NT2/D1 (cell line): ENCODE data around the gene WWC1.

Experiments used
- DNase-seq: peaks from one replicate; pipeline ENCODE4 v3.0.0-alpha.2; 2011; ENCODE audit warnings: low read depth, low spot score
- H3K27me3 ChIP-seq: 2 replicates; pipeline ENCODE4 v1.6.0; 2011; ENCODE audit warnings: mild to moderate bottlenecking; ENCODE audit not compliant: insufficient read length, insufficient read depth
- H3K36me3 ChIP-seq: 2 replicates; pipeline ENCODE4 v1.6.1; 2011; ENCODE audit warnings: mild to moderate bottlenecking, low read length, mixed read lengths; ENCODE audit not compliant: insufficient read depth, insufficient read length
- H3K4me1 ChIP-seq: 2 replicates; pipeline ENCODE4 v1.5.1; 2011; ENCODE audit not compliant: insufficient read depth, insufficient read length
- H3K4me3 ChIP-seq: 2 replicates; pipeline ENCODE4 v1.5.1; 2011; ENCODE audit warnings: low read depth; ENCODE audit not compliant: insufficient read length
- H3K9ac ChIP-seq: 2 replicates; pipeline ENCODE4 v1.6.0; 2011; ENCODE audit warnings: low read depth; ENCODE audit not compliant: insufficient read length
- H3K9me3 ChIP-seq: 2 replicates; pipeline ENCODE4 v1.5.1; 2011; ENCODE audit warnings: mild to moderate bottlenecking, low read length; ENCODE audit not compliant: insufficient read depth
- SUZ12 ChIP-seq: IDR thresholded peaks from 2 replicates; pipeline ENCODE4 v1.6.1; 2011; ENCODE audit not compliant: insufficient read length, insufficient read depth; ENCODE audit errors: extremely low read depth
- YY1 ChIP-seq: IDR thresholded peaks from 2 replicates; pipeline ENCODE4 v1.6.1; 2011; ENCODE audit not compliant: insufficient read length, insufficient read depth
- ZNF274 ChIP-seq: IDR thresholded peaks from 2 replicates; pipeline ENCODE4 v1.6.1; 2011; ENCODE audit warnings: mild to moderate bottlenecking, low read depth, low read length

The WWC1 gene

GRCh38 chr5:168469816-168470215, 178.4 kb downstream of the WWC1 start:
- H3K27me3 ChIP-seq, result no peaks in the 10 kb centered on the region
- H3K36me3 ChIP-seq, result peaks cover 36% of the 10 kb centered on the region
- DNase-seq, result no peak
- no peaks in the 10 kb centered on the region for H3K4me1 ChIP-seq
- no peaks in the 10 kb centered on the region for H3K9me3 ChIP-seq
- TF ChIP-seq YY1 (no peak), ZNF274 (no peak)
- no peak overlapping the region for H3K4me3 ChIP-seq
- no peak overlapping the region for H3K9ac ChIP-seq

DNA sequence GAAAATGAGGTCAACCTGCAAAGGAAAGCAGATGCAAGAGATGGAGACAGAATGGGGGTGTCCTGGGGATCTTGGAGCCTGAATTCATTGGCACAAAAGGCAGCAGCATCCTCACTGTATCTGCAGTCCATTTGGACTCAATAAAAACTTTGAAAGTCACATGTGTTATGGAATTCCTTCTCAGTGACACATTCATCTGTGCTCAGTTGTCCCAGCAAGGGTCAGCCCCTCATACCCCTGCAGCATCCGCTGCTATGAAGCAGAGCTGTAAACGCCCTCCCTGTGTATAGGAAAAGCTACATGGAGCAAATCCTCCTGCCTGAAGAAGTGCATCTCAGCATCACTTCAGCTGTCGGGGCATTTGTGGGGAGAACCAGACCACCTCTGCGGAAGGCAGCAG, 180.3 kb downstream of the WWC1 start:
- H3K9me3 ChIP-seq, result no peaks in the 10 kb centered on the region
- no peaks in the 10 kb centered on the region for H3K4me1 ChIP-seq
- DNase-seq, result no peak
- H3K36me3 ChIP-seq, result peaks cover 22% of the 10 kb centered on the region
- H3K9ac ChIP-seq, result no peak overlapping the region
- TF ChIP-seq ZNF274 (no peak), YY1 (no peak), SUZ12 (no peak)
- H3K27me3 ChIP-seq, result no peaks in the 10 kb centered on the region
- no peak overlapping the region for H3K4me3 ChIP-seq

- no peaks in the 10 kb centered on the region for H3K9me3 ChIP-seq
- H3K4me3 ChIP-seq, result no peak overlapping the region
- no peak overlapping the region for H3K9ac ChIP-seq
- no peaks in the 10 kb centered on the region for H3K4me1 ChIP-seq
- peak; percentile 44 for DNase-seq
- no peaks in the 10 kb centered on the region for H3K27me3 ChIP-seq
- H3K36me3 ChIP-seq, result peaks cover 22% of the 10 kb centered on the region
- TF ChIP-seq ZNF274 (no peak), YY1 (no peak), SUZ12 (no peak)
These were observed 180.9 kb downstream of the WWC1 start for GRCh38 chr5:168472329-168472728.

GRCh38 chr5:168474319-168474718, 182.9 kb downstream of the WWC1 start:
- Histone ChIP-seq H3K36me3 (peaks cover 10% of the 10 kb centered on the region), H3K9me3 (no peaks in the 10 kb centered on the region), H3K4me1 (no peaks in the 10 kb centered on the region), H3K4me3 (no peak overlapping the region), H3K9ac (no peak overlapping the region), H3K27me3 (no peaks in the 10 kb centered on the region)
- no peak for DNase-seq
- TF ChIP-seq YY1 (no peak), SUZ12 (no peak), ZNF274 (no peak)

DNA sequence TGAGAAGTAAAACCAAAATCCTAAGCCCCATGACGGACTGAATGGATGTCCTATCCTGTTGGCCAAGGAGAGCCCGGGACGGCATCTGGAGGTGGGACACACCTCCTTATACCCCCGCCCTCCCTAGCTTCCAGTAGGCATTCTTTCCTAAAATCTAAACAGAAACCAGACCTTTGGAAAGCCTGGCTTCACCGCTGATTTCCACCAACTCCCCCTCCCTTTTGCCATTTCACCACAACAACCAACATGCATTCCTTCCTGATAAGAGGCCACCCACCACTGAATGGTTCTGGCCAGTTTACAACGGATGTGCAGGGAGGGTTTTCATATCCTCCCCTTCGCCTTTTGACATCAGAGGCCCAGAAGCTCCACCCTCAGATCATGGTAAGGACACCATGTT, 185.6 kb downstream of the WWC1 start:
- no peaks in the 10 kb centered on the region for H3K4me1 ChIP-seq
- H3K9me3 ChIP-seq, result no peaks in the 10 kb centered on the region
- H3K9ac ChIP-seq, result no peak overlapping the region
- H3K27me3 ChIP-seq, result no peaks in the 10 kb centered on the region
- H3K4me3 ChIP-seq, result no peak overlapping the region
- TF ChIP-seq YY1 (no peak), ZNF274 (no peak), SUZ12 (no peak)
- no peak for DNase-seq
- no peaks in the 10 kb centered on the region for H3K36me3 ChIP-seq

- Histone ChIP-seq H3K4me1 (no peaks in the 10 kb centered on the region), H3K4me3 (no peak overlapping the region), H3K36me3 (no peaks in the 10 kb centered on the region), H3K27me3 (no peaks in the 10 kb centered on the region), H3K9ac (no peak overlapping the region), H3K9me3 (no peaks in the 10 kb centered on the region)
- TF ChIP-seq ZNF274 (no peak), YY1 (no peak)
- DNase-seq, result no peak
These were observed 187.7 kb downstream of the WWC1 start for GRCh38 chr5:168479166-168479565.

- Histone ChIP-seq H3K9me3 (no peaks in the 10 kb centered on the region), H3K4me1 (no peaks in the 10 kb centered on the region), H3K4me3 (no peak overlapping the region), H3K9ac (no peak overlapping the region), H3K27me3 (no peaks in the 10 kb centered on the region), H3K36me3 (no peaks in the 10 kb centered on the region)
- DNase-seq, result no peak
- TF ChIP-seq YY1 (no peak), SUZ12 (no peak), ZNF274 (no peak)
These were observed 189.2 kb downstream of the WWC1 start for GRCh38 chr5:168480601-168481000.

GRCh38 chr5:168481330-168481788, 189.9 kb downstream of the WWC1 start:
- H3K9ac ChIP-seq, result no peak overlapping the region
- DNase-seq, result no peak
- no peak overlapping the region for H3K4me3 ChIP-seq
- TF ChIP-seq ZNF274, result no peak
- TF ChIP-seq YY1, result no peak
- no peak for TF ChIP-seq SUZ12
- H3K36me3 ChIP-seq, result no peaks in the 10 kb centered on the region
- no peaks in the 10 kb centered on the region for H3K4me1 ChIP-seq
- H3K9me3 ChIP-seq, result no peaks in the 10 kb centered on the region
- no peaks in the 10 kb centered on the region for H3K27me3 ChIP-seq

DNA sequence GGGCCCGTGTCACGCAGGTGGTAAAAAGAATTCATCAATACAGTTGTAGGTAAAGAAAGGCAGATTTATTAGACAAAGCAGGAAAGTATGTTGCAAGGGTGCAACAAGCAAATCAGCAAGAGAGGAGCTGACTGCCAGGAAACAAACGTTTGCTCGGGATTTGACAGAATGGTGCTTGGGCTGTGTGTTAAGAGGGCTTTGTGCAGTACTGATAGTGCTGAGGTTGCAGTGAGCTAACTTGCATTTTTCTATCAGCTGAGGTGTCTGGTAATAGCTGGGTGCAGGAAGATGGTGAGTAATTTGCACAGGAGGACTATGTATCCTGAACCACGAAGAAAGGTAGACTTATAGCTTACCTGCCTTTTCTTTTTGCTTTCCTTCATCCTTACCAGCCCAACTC, 190.9 kb downstream of the WWC1 start:
- TF ChIP-seq ZNF274 (no peak), SUZ12 (no peak), YY1 (no peak)
- H3K9ac ChIP-seq, result no peak overlapping the region
- peaks cover under 1% of the 10 kb centered on the region for H3K36me3 ChIP-seq
- no peaks in the 10 kb centered on the region for H3K27me3 ChIP-seq
- no peak overlapping the region for H3K4me3 ChIP-seq
- no peaks in the 10 kb centered on the region for H3K9me3 ChIP-seq
- H3K4me1 ChIP-seq, result no peaks in the 10 kb centered on the region
- no peak for DNase-seq
